GM21447 (cell line): ENCODE data around the gene CLSTN2.

Experiments
- ATAC-seq: cut with Tn5 transposase; IDR thresholded peaks from one replicate; pipeline ENCODE4 v1.9.1; 2021; ENCODE audit not compliant: unreplicated experiment

Gene CLSTN2

GRCh38 chr3:140441006-140441405 is 506.0 kb downstream of the CLSTN2 start:
- no peak for ATAC-seq

DNA sequence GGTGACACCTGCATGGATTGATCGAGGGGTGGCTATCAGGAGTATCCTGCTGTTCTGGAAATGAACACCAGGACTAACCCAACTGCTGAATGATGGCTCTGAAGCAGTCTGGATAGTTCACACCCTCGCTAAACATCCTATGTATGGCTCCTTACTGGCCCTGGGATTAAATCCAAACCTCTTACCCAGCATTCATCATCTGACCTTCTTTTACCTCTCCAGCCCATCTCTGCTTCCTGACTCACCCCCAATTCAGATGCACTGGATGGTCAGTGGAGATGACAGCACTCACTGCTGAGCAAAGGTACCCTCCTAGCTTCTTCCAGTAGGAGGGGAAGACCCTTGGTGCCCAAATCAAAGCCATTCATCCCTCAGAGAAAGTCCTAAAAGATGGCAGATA is 507.6 kb downstream of the CLSTN2 start:
- no peak for ATAC-seq

DNA sequence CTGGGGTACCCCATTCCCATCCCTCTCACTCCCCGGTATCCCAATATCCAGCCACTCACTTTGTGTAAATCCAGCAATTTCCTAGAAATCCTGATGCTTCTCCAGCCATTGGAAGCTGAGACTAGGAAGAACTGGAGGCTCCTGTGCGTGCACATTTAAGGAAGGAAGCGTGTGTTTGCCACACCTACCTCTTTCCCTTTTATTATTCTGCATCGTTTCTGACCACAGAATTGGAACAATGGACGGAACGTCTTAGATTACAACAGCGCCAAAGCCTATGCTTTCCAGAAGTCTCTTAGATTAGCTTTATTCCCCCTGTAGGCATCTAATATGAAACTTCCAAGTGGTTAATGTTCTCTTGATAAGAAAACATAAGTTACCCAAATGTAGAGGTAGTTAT is 508.1 kb downstream of the CLSTN2 start:
- ATAC-seq, result no peak

DNA sequence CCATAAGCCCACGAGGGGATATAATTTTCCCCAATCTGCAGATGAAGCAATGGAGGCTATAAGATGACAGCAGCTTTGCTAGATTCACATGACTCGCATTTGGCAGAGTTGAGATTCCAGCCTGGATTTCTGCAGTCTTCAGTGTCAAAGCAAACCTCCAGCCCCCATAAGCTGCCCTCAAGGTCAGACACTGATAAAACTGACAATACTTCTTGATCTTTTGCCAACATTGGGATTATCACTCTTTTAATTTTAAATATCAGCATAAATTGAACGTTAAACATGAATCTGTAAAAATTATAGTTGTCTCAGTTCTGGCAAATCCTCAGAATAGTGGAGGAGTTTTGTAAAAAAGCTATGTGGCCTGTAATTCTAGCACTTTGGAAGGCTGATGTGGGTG is 508.8 kb downstream of the CLSTN2 start:
- no peak for ATAC-seq

DNA sequence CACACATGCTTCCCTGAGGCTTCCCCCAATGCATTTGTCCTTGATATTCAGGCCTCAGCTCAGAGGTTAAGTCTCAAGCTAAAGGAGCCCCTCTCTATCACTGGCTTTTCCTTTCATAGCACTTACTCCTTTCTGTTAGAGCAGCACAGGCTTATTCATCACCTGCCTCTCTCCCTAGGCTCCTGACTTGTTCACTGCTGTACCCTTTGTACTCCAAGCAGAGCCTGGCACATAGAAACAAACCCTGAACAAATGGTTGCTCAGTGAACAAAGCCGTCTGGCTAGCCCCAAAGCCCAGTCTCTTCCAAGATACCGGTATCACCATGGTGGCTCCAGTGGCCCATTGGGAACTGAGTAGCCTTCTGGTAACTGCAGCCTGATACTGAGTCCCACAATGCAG is 511.7 kb downstream of the CLSTN2 start:
- ATAC-seq, result no peak

DNA sequence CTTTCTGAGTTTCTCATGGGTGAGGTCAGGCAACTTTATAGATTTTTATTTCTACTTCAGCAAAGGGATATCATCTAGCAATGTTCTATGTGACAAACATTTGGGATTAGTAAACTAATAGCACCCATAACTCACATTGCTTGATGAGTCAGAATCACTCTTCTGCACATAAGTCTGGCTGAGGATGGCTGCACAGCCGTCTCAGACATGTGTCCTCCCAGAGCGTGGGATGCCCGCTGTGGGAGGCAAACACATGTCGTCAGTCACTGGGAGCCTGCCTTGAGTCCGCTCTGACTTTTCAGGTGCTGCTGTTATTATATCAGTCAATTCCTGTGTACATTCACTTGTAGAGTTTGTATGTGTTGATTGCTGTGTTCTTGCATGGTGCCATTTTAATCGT is 512.2 kb downstream of the CLSTN2 start:
- ATAC-seq, result no peak

DNA sequence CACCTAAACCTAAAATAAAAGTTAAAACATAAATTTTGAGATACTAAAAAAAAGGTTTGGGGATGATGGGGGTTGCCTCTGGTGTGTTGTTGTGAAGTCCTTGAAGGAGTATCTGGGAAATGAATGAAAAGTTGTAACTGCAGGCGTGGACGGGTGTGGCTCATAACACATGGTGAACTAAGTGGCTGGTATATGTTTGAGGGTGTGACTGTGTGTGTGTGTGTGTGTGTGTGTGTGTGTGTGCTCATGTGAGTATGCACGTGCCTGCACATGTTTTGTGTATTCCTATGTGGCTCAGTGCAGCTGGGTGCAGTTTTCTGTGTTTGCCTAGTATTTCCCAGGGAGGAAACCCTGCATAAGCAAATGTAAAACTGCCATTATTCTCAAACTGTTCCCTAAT is 513.0 kb downstream of the CLSTN2 start:
- ATAC-seq, result no peak

GRCh38 chr3:140449413-140450256 is 514.6 kb downstream of the CLSTN2 start:
- no peak for ATAC-seq

- no peak for ATAC-seq
These were observed 518.8 kb downstream of the CLSTN2 start for GRCh38 chr3:140453750-140454149.

- no peak for ATAC-seq
These were observed 520.7 kb downstream of the CLSTN2 start for GRCh38 chr3:140455521-140456214.

- ATAC-seq, result no peak
These were observed 522.0 kb downstream of the CLSTN2 start for GRCh38 chr3:140456974-140457373.

- no peak for ATAC-seq
These were observed 524.5 kb downstream of the CLSTN2 start for GRCh38 chr3:140459462-140459861.

DNA sequence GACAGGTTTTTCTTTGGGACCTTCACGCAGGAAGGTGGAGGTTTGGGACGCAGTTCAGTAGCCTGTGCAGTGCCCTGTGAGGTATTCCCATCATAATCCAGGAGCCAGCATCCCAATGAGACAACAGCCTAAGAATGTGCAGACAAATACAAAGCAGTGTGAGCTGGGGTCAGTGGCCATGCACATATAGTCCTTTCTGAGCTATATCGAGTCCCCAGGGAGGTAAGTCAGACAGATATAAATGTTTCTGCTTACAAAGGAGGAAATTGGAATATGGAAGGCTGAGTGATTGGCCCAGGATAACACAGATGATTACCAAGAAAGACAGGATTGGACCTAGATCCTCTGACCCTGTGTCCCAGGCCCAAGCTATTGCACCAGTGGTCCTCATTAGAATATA is 526.3 kb downstream of the CLSTN2 start:
- ATAC-seq, result no peak

DNA sequence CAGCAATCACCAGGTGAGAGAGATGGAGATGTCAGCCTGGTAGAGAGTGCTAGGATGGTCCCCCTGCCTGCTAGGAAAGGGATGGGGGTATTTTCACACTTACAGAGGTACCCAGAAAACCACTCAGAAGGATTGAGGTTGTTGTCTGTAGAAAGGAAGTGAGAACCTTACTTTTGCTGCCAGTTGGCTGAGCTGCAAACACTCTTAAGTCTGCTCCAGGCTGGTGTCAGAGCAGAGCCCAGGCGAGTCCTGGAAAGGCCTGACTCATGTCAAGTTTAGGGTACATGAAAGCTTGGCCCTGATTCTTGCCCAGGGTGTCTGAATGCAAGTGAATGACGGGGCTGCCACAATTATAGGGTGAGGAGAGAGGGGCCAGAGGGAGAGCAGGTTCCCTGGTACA is 528.4 kb downstream of the CLSTN2 start:
- no peak for ATAC-seq

- ATAC-seq, result no peak
These were observed 531.0 kb downstream of the CLSTN2 start for GRCh38 chr3:140465988-140466387.

DNA sequence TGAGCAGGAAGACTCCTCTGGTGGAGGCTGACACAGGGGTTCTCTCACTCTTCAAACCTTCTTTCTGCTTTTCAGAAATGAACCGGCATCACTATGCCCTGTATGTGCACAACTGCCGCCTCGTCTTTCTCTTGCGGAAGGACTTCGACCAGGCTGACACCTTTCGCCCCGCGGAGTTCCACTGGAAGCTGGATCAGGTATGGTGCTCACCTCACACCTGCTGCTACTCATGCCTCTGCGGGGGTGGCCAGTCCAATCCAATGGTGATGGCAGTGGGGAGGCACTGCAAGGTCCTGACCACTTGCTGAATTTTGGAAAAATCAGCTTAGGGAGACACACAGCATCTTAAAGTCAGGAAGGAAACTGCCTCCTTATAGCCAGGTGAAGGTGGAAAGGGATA is 531.5 kb downstream of the CLSTN2 start:
- ATAC-seq, result no peak

- no peak for ATAC-seq
These were observed 532.2 kb downstream of the CLSTN2 start for GRCh38 chr3:140467104-140467577.

GRCh38 chr3:140467796-140468315 is 532.9 kb downstream of the CLSTN2 start:
- no peak for ATAC-seq

DNA sequence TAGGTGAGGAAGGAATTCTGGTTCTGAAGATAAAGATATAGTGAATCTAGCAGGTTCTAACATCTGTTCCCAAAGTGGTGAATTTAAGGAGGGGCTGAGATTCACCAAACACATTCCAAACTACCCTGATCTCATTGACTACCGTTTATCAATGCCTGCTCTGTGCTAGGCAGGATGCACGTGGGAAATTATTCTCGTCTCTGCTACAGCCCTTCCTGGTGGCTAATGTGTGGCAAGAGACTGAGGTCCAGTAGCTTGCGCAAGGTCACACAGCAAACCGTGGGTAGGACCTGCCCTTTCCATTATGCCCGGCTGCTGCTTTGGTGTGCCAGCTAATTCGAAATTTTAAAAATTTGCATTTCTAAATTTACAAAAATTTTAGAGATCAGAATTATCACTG is 533.4 kb downstream of the CLSTN2 start:
- no peak for ATAC-seq

DNA sequence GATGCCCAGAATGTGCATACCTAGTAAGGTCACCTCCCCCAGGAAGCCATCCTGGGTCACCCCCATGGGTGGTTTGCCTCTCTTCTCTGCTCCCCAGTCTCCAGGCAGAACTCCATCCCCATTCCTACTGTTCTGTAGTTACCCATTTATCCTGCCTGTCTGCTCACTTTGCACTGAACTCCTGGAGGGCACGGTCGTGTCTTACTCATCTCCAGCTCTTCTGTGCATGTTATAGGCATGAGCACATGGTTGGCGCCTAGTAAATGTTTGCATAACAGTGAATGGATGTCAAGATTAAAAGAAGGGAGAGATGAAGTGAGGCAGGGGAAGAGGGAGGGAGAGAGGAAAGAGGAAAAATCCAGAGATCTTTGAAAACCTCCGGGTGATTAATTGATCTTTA is 534.5 kb downstream of the CLSTN2 start:
- ATAC-seq, result no peak

DNA sequence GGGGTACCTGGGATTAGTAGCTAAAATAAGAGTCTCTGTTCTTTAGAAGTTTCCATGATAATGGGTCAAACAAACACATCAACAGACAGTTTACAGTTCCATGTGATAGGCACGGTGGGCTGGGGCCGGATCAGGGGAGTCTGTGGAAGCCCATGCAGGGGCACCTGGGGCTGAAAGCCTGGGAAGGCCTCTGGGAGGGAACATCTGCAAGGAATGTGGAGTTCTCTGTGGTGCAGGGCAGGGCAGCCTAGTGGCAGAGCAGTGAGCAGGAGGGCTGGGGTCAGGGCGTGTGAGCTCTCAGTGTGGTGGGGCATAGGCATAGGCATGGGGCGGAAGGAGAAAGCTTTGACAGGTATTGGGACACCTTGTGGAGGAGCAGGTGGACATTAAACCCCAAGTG is 535.2 kb downstream of the CLSTN2 start:
- no peak for ATAC-seq

DNA sequence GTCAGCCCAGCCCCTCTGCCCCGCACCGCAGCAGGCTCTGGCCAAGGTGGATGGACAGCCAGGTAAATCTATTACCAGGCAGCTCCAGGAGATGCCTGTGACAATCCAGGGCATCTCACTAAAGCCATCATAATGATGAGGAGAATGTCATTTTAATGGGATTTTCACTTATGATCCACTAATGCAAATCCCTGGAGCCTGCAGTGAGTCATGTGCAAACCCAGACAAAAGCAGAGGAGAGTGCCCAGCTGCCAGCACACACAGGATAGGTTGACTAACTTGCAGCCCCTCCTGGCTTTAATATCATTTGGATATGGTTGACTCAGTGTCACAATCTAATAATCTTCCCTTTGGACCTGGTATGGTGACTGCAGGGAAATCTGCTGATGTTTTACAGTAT is 536.0 kb downstream of the CLSTN2 start:
- no peak for ATAC-seq
